GM12878 (cell line): ENCODE data around the gene AK4. TPM values are rescaled to one million over a fixed set of nuclear protein-coding genes. Genes with fewer than 3 reads are reported as not detected.

Experiments
- ATAC-seq: fragments of 200-7000 bp; cut with Tn5 transposase; 3 replicates; pipeline ENCODE4 v1.9.1; 2020; ENCODE audit warnings: mild to moderate bottlenecking, moderate library complexity
- BruUV-seq: library from RNA; stranded (reverse); fragments of 400-500 nt; replicated peaks from 2 replicates; lab custom pipeline; 2021; lab: Mats Ljungman, UMichigan
- CTCF ChIA-PET: fragments of 300-600 bp; sonication (Branson Sonifier 250); formaldehyde crosslinking; extraction: SDS; loops from one replicate; lab custom pipeline; 2021; ENCODE audit warnings: inconsistent platforms; lab: Yijun Ruan, JAX
- POLR2A ChIA-PET: fragments of 350-600 bp; formaldehyde crosslinking; extraction: SDS; loops from one replicate; lab custom pipeline; 2021; ENCODE audit warnings: inconsistent platforms; lab: Charles Lee
- RAD21 ChIA-PET: fragments of 300-600 bp; sonication (Branson Sonifier 250); formaldehyde crosslinking; loops from one replicate; lab custom pipeline; 2023; ENCODE audit warnings: antibody characterized with exemption; ENCODE audit not compliant: unreplicated experiment; lab: Charles Lee
- SMC1A ChIA-PET: fragments of 300-600 bp; sonication (Branson Sonifier 250); formaldehyde crosslinking; loops from one replicate; lab custom pipeline; 2023; ENCODE audit not compliant: unreplicated experiment, uncharacterized antibody; lab: Charles Lee
- DNase-seq: peaks from one replicate; pipeline ENCODE4 v3.0.0-alpha.2; 2011; ENCODE audit warnings: low read depth, low spot score
- FAIRE-seq: peaks from 3 replicates; lab custom pipeline; 2011; peaks lifted over from hg19 to GRCh38; lab: Jason Lieb, UNC
- H2AFZ ChIP-seq: 2 replicates; pipeline ENCODE4 v1.6.0; 2011; ENCODE audit warnings: low read depth, low read length, control low read depth; ENCODE audit not compliant: control insufficient read depth
- H3K27ac ChIP-seq: 2 replicates; pipeline ENCODE4 v1.5.1; 2011; ENCODE audit warnings: control low read depth; ENCODE audit not compliant: control insufficient read depth, insufficient read depth
- H3K27me3 ChIP-seq, 2 experiments: replicated peaks in 1 of 2; 2 replicates each; pipeline versions ENCODE4 v1.6.0 to v1.6.1; 2011; ENCODE audit warnings: low read length in 1 of 2; ENCODE audit not compliant: control insufficient read depth in 2 of 2, insufficient read depth in 2 of 2
- H3K36me3 ChIP-seq, 2 experiments: 2 replicates each; pipeline ENCODE4 v1.5.1; 2011; ENCODE audit warnings: low read length in 1 of 2; ENCODE audit not compliant: control insufficient read depth in 2 of 2, insufficient read depth in 2 of 2
- H3K4me1 ChIP-seq: 2 replicates; pipeline ENCODE4 v1.6.1; 2011; ENCODE audit warnings: mild to moderate bottlenecking, low read length, moderate library complexity, mixed read lengths; ENCODE audit not compliant: control insufficient read depth, insufficient read depth
- H3K4me2 ChIP-seq: 2 replicates; pipeline ENCODE4 v1.6.0; 2011; ENCODE audit warnings: control low read depth; ENCODE audit not compliant: control insufficient read depth, insufficient read depth
- H3K4me3 ChIP-seq: fragments of 200-600 bp; sonication (generic); 2 replicates; pipeline ENCODE4 v1.5.1; 2016
- H3K79me2 ChIP-seq: 2 replicates; pipeline ENCODE4 v1.6.0; 2011; ENCODE audit warnings: low read length; ENCODE audit not compliant: control insufficient read depth, insufficient read depth
- H3K9ac ChIP-seq: 2 replicates; pipeline ENCODE4 v1.8.0; 2011; ENCODE audit warnings: low read length, control low read depth, mixed read lengths; ENCODE audit not compliant: control insufficient read depth, insufficient read depth
- H3K9me3 ChIP-seq: replicated peaks from 3 replicates; pipeline ENCODE4 v1.5.1; 2011; ENCODE audit warnings: mild to moderate bottlenecking, low read length; ENCODE audit not compliant: control insufficient read depth, insufficient read depth
- H4K20me1 ChIP-seq: 2 replicates; pipeline ENCODE4 v1.6.0; 2011; ENCODE audit not compliant: control insufficient read depth, insufficient read depth
- ELK1 ChIP-seq: IDR thresholded peaks from 2 replicates; pipeline ENCODE4 v1.6.1; 2012; ENCODE audit warnings: low read depth, low read length, improper control_type of control experiment
- EP300 ChIP-seq, 2 experiments: fragments of 150-350 bp in 1 of 2; IDR thresholded peaks; 2 replicates each; pipeline ENCODE4 v1.6.1; 2011 to 2012; ENCODE audit warnings: low read depth in 2 of 2, low read length in 2 of 2, borderline replicate concordance in 1 of 2, improper control_type of control experiment in 1 of 2, inconsistent platforms in 1 of 2; ENCODE audit not compliant: control insufficient read depth in 1 of 2
- HCFC1 ChIP-seq: fragments of 150-350 bp; IDR thresholded peaks from 2 replicates; pipeline ENCODE4 v1.6.1; 2014; ENCODE audit warnings: low read length
- KDM1A ChIP-seq: fragments of 200-600 bp; sonication (generic); IDR thresholded peaks from 2 replicates; pipeline ENCODE4 v1.6.1; 2016; ENCODE audit warnings: borderline replicate concordance
- LARP7 ChIP-seq: fragments of 450-650 bp; IDR thresholded peaks from 2 replicates; pipeline ENCODE4 v1.6.1; 2017; ENCODE audit warnings: mild to moderate bottlenecking
- MAX ChIP-seq: IDR thresholded peaks from 2 replicates; pipeline ENCODE4 v1.6.1; 2012; ENCODE audit warnings: low read depth, low read length, improper control_type of control experiment
- NFIC ChIP-seq: IDR thresholded peaks from 2 replicates; pipeline ENCODE4 v1.6.1; 2012; ENCODE audit warnings: low read depth, mild to moderate bottlenecking, inconsistent platforms, low read length, moderate library complexity
- NFYB ChIP-seq: IDR thresholded peaks from 2 replicates; pipeline ENCODE4 v1.6.1; 2011; ENCODE audit warnings: low read depth, mild to moderate bottlenecking, low read length, improper control_type of control experiment, moderate library complexity; ENCODE audit not compliant: insufficient read depth
- PAX8 ChIP-seq: fragments of 450-650 bp; IDR thresholded peaks from 2 replicates; pipeline ENCODE4 v1.6.1; 2017; ENCODE audit warnings: mild to moderate bottlenecking, moderate library complexity
- RELA ChIP-seq: fragments of 450-650 bp; IDR thresholded peaks from 2 replicates; pipeline ENCODE4 v1.8.0; 2014; ENCODE audit warnings: borderline replicate concordance; ENCODE audit not compliant: partially characterized antibody
- RUNX3 ChIP-seq: IDR thresholded peaks from 2 replicates; pipeline ENCODE4 v1.6.1; 2012; ENCODE audit warnings: low read length, inconsistent platforms
- SIX5 ChIP-seq: IDR thresholded peaks from 2 replicates; pipeline ENCODE4 v1.6.1; 2011; ENCODE audit warnings: mild to moderate bottlenecking, low read depth, low read length, moderate library complexity; ENCODE audit not compliant: severe bottlenecking
- SREBF2 ChIP-seq: IDR thresholded peaks from 2 replicates; pipeline ENCODE4 v1.6.1; 2012; ENCODE audit warnings: mild to moderate bottlenecking, low read length
- TBL1XR1 ChIP-seq: IDR thresholded peaks from 2 replicates; pipeline ENCODE4 v1.6.1; 2012; ENCODE audit warnings: low read depth, low read length, improper control_type of control experiment
- YBX1 ChIP-seq: fragments of 450-650 bp; IDR thresholded peaks from 2 replicates; pipeline ENCODE4 v1.6.1; 2016; ENCODE audit warnings: antibody characterized with exemption
- YY1 ChIP-seq: IDR thresholded peaks from 2 replicates; pipeline ENCODE4 v1.6.1; 2011; ENCODE audit warnings: low read depth, mild to moderate bottlenecking, low read length
- ZNF24 ChIP-seq: fragments of 450-650 bp; IDR thresholded peaks from 2 replicates; pipeline ENCODE4 v1.6.1; 2017; ENCODE audit warnings: antibody characterized with exemption, mild to moderate bottlenecking
- ZNF274 ChIP-seq: IDR thresholded peaks from one replicate; pipeline ENCODE4 v1.8.0; 2011; ENCODE audit not compliant: insufficient read length, insufficient read depth
- ZNF592 ChIP-seq: fragments of 450-650 bp; IDR thresholded peaks from 2 replicates; pipeline ENCODE4 v1.6.1; 2017; ENCODE audit warnings: mild to moderate bottlenecking, moderate library complexity
- ZSCAN29 ChIP-seq: fragments of 450-650 bp; IDR thresholded peaks from 2 replicates; pipeline ENCODE4 v1.6.1; 2017; ENCODE audit warnings: mild to moderate bottlenecking, moderate library complexity
- WGBS: methylation state at CpG from one replicate; pipeline ENCODE4 v1.1.6; 2016; ENCODE audit warnings: low lambda C conversion rate; ENCODE audit not compliant: insufficient replicate concordance, insufficient coverage; ENCODE audit errors: missing lambda C conversion rate; 5-methylcytosine and 5-hydroxymethylcytosine counted together
- in situ Hi-C: fragments of 300-500 bp; cut with MboI; formaldehyde crosslinking; loops from 9 replicates; pipeline ENCODE4 v1.14.3; 2018; ENCODE audit warnings: mixed read lengths
- intact Hi-C: fragments of 100-400 bp; cut with micrococcal nuclease; formaldehyde crosslinking; loops from one replicate; pipeline ENCODE4 v1.14.2; 2022; ENCODE audit not compliant: unreplicated experiment
- polyA plus RNA-seq, 11 experiments: library from polyadenylated mRNA; depleted of rRNA in 4 of 11; unstranded in 6 of 11; stranded (reverse) in 5 of 11; fragments of >200 nt; fragmentation: Nextera tagmentation in 4 of 11; fragmentation: Illumina TruSeq in 1 of 11; extraction: Ambion mirVana in 4 of 11; extraction: Trizol in 1 of 11; gene quantifications; 1 replicate in 1 of 11; 2 replicates in 10 of 11; pipeline versions ENCODE4 v1.2.1 to v1.2.3, GENCODE V29; 2011 to 2016; ENCODE audit warnings: inconsistent platforms in 2 of 11, missing spikeins in 2 of 11, low read depth in 1 of 11
- total RNA-seq, 4 experiments: library from RNA; depleted of rRNA in 3 of 4; stranded (reverse); fragments of >200 nt in 3 of 4; fragmentation: Illumina TruSeq in 1 of 4; extraction: Trizol in 1 of 4; gene quantifications; 2 replicates each; pipeline versions ENCODE4 v1.2.1 to v1.2.3, GENCODE V29; 2013 to 2021

AK4 gene
- total and polyA plus RNA-seq, 10 of the 15 experiments (the other 5 are each of a cell fraction or from before 2014, with no cell fraction given): 23.9 to 161 (median 49.0) TPM

GRCh38 chr1:65224681-65225091 is 76.7 kb downstream of the AK4 start:
- Histone ChIP-seq H3K4me2 (no peak overlapping the region), H2AFZ (no peak overlapping the region), H3K36me3 (peaks cover 0 to 3% of the 10 kb centered on the region in 2 experiments; a peak in 1 of 4 replicates), H3K4me3 (no peak overlapping the region), H3K79me2 (no peaks in the 10 kb centered on the region), H3K27ac (no peak overlapping the region), H3K9ac (no peak overlapping the region), H4K20me1 (no peaks in the 10 kb centered on the region), H3K27me3 (no peaks in the 10 kb centered on the region), H3K4me1 (no peaks in the 10 kb centered on the region), H3K9me3 (no peaks in the 10 kb centered on the region)
- TF ChIP-seq ZSCAN29 (no peak), MAX (no peak), RUNX3 (no peak), NFIC (no peak), SREBF2 (no peak), EP300 (IDR thresholded peaks at IDR 0.05; ENCODE audit: borderline replicate concordance in 1 of 2, control insufficient read depth in 1 of 2, low read depth in 2 of 2, low read length in 2 of 2) (no peak), TBL1XR1 (no peak), NFYB (no peak), KDM1A (no peak), SIX5 (no peak), ZNF24 (no peak), ZNF274 (no peak), LARP7 (no peak), YY1 (no peak), HCFC1 (no peak), ELK1 (no peak), YBX1 (no peak), PAX8 (no peak), RELA (no peak), ZNF592 (no peak)
- no peak for ATAC-seq
- ChIA-PET POLR2A (no interaction called here), SMC1A (no interaction called here), RAD21 (no interaction called here), CTCF (interaction anchor here (1.9 kb wide), 1 partner anchor 12 kb away, joined by 5 read pairs; no protein-coding TSS in a partner anchor)
- DNase-seq: no peak
- 61% methylated on average over 6 of the region's 6 CpGs for WGBS
- intact Hi-C loops: no loop called here
- BruUV-seq: no TSS peak
- in situ Hi-C loops: loop anchor here (25.0 kb wide), 1 partner anchor 162 kb away; no protein-coding TSS in a partner anchor
- no peak for FAIRE-seq
